Stimulated activated CD4-positive, alpha-beta T cell treated with anti-CD3 and anti-CD28 coated beads, Interleukin-2, amount 100 ng/mL, for 4 hours (primary cell): Measurements from ENCODE around the gene E2F3.
"Not testable (repeated sequence)": the region's sequence is repeated elsewhere in the genome, so short reads cannot be mapped to it uniquely, and the experiment has no call there.

Experiments used
- DNase-seq: peaks from one replicate; pipeline ENCODE4 v3.0.0-alpha.2; 2020; ENCODE audit warnings: low read depth

Gene E2F3

DNA sequence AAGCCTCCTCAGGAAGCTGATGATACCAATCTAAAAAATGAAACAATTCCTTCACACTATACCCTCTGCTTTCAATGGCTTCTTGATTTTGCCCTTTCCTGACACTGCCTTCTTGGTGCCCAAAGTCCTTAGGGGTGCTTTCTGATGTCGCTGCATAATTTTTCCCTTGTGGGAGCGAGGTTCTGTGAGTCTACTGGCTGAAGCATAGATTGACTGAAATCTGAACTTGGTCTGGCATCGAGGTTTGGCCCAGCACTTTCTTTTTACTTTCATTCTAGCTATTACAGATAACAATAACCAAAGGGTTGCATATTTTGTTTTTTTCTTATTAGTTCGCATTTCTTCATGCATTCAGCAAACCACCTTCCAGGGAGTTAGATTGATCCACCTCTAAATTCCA, 65.8 kb downstream of the E2F3 start:
- DNase-seq = no peak

DNA sequence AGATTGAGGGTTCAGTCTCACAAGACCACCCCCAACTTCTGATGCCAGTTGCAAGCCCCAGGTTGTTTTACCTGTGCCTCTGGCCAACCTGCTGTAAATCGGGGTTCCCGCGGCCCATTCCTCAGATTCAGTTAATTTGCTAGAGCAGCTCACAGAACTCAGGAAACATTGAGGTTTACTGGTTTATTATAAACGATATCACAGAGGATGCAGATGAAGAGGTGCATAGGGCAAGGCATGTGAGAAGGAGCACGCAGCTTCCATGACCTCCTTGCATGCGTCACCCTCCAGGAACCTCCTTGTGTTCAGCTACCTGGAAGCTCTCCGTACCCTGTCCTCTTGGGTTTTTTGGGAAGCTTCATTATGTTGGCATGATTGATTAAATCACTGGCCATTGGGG, 66.5 kb downstream of the E2F3 start:
- DNase-seq = no peak

DNA sequence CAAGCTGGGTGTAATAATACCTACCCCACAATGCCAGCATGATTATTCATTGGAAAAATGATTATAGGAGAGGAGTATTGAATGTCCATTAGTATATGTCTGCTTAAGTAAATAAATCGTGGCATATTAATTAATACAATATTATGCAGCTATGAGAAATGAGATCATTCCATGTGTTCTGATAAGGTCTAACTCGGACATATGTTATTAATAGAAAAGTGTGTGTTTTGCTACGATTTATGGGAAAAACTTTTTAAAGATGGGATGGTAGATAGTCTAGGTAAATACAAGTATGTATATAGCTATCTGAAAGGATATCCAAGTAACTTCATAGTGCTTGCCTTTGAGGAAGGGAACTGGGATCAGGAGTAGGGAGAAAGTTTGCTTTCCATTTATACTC, 71.1 kb downstream of the E2F3 start:
- DNase-seq = no peak

DNA sequence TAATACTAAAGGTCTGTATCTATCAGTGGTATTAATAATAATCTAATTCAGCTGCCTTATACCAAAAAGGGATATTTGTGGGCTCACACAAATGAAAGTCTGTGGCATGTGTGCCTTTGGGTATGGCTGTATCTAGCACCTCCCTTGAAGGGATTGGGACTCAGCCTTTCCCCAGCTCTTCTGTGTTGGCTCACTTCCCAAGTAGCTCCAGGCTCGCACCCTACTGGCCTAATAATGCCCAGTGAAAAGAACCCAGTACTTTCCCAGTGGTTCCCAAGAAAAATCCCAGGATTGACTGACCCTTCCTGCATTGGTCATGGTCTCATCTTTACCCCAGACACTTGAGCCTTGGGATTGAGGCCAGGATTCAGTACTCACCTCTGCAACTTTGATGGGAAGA, 71.8 kb downstream of the E2F3 start:
- DNase-seq = no peak

DNA sequence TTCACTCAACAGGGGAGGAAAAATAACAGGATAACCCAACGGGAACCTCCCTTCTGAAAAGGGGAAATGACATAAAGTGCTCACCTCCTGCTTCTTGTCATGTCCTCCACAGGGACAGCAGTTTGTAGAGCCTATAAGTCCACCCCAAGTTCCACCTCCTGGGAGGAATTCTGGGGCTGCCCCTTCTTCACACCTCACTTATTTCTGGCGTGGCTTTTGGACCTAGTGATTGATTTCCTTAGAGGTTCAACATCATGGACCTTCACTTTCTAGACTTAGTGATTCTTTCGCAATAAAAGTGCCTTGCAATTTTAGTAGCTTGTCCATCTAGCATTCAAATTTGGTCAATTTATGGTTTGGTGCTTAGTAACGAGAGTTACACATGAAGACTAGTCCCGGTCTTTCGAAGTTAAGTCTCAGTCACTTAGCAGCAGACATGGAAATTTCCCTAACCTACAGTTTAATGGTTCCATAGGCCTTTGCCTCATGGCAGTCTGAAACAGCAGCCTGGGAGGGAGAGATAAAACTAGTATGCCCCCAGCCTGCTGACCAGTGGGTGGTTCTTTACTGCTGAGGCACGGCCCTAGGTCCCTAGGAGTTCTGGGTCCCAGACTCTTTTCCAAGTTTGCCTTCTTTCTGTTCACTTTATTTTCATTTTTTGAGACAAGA, 73.3 kb downstream of the E2F3 start:
- DNase-seq = no peak

DNA sequence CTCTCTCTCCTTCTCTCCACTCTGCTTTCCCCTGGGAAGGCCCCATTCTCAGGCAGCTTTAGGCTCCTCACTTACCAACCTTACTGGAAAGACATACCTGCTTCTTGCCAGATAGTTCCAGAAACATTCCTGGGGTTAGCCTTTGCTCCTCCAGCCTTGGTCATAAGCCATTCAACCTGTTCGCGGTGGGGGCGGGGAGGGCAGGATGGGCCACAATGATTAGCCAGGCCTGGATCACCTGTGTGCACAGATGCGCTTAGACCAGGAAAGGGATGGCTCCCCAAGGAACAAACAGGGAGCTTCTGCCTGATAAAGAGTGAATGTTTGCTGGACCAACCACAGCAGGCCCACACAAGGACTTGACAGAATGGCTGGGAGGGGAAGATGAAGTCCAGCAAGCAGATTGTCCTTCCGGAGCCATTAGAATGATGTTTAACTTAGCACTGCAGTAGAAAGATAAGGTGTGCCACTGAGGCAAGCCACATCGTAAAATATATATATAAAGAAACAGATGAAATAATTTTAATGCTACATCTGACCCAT, 74.9 kb downstream of the E2F3 start:
- no peak for DNase-seq

DNA sequence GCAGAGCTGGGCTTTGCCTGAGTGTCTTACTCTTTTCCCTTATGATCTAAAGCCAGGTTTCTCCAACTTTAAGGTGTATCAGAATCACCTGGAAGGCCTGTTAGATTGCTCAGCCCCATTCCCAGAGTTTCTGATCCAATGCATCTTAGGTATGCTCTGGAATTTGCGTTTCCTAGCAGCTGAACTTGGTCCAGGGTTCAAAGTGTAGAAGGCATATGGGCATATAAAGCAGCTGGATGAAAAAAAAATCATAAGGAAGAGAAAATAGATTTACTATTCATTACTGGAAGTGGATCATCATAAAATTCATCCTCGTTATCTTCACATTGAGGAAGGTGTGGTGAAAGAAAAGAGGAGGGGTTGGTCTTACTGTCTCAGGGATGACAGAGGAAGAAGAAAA, 75.8 kb downstream of the E2F3 start:
- DNase-seq = no peak

DNA sequence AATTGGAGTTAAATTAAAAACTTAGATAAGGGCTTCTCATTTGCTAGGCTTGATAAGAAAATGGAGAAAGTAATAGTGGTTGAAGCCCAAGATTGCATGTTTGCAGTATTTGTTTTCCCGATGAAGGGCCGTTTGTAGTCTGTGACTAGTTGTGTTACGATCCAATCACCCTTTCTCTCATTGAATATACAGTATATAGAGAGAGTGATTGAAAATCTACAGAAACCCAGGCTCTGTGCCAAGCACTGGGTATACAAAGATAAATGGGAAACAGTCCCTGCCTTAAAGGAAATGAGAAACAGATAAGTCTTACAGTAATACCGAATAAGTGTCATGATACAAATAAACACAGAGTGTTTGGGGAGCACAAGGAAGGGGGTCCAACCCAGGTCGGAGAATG, 77.4 kb downstream of the E2F3 start:
- DNase-seq = no peak

DNA sequence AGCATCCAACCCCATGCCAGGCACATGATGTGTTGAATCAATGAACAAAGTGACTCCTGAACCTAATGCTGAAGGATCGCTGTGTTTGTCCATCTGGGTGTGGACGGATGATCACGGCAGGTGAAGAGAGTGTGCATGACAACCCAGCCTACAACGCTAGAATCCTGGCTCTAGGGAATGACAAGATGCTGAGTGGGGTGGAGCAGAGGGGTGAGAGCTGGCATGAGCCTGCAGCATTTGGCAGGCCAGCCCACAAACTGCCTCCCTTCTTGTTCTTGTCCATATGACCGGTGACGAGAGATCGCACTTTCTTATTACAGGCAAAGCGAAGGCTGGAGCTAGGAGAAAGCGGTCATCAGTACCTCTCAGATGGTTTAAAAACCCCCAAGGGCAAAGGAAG, 77.8 kb downstream of the E2F3 start:
- DNase-seq = no peak

DNA sequence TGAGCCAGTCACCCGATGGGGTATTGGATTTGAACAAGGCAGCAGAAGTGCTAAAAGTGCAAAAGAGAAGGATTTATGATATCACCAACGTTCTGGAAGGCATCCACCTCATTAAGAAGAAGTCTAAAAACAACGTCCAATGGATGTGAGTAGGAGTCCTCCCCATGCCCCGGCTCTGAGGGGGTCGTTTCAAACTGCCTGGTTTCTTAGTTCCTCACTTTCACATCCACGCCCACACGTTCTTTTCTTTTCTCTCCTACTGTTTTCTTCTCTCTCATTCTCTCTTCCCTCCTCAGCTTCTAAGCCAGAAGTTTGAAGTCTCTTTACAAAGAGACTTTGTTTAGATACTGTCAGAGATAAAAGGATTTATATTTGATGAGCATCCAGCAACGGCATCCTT, 79.6 kb downstream of the E2F3 start:
- no peak for DNase-seq

DNA sequence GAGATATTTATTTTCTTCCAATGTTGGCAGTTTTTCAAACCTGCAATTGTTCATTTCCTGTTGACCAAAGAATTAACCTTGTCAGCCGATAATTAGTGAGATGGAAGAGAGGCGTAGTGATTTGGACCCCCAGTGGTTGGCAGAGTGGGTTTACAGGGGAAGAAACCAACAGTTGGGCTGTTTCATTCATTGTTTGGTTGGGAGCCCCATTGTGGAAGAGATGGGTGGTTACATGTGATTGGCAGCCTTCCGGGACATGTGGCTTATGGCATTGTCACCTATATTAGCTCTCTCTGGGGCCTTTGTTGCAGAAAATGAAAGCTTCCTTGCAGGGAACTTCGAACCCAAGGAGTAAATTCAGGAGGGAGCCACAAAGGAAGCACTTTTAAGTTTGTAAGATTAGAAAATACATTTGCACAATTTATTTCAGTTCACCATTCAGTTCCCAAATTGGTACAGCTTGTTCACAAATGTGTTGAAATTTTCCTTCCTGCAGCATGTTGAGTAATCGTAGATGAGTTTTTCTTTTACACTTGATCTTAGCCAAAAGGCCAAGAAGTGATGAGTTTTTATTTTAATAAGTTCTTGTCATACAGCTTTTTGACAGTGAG, 82.3 kb downstream of the E2F3 start:
- DNase-seq = no peak

DNA sequence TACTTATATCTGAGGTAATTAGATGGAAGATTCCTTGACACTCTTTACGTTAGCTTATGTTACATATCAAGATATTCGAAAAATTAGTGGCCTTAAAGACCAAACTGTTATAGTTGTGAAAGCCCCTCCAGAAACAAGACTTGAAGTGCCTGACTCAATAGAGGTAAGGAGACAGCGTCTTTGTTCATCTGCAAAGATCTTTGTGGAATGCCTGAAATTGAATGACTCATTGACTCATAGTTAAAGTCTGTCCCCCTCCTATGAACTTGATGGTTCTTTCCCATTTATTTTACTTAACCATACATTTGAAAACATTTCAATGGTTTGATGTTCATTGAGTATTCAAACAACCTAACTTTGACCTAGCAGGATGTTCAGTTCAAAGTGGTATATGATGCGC, 85.0 kb downstream of the E2F3 start:
- no peak for DNase-seq

DNA sequence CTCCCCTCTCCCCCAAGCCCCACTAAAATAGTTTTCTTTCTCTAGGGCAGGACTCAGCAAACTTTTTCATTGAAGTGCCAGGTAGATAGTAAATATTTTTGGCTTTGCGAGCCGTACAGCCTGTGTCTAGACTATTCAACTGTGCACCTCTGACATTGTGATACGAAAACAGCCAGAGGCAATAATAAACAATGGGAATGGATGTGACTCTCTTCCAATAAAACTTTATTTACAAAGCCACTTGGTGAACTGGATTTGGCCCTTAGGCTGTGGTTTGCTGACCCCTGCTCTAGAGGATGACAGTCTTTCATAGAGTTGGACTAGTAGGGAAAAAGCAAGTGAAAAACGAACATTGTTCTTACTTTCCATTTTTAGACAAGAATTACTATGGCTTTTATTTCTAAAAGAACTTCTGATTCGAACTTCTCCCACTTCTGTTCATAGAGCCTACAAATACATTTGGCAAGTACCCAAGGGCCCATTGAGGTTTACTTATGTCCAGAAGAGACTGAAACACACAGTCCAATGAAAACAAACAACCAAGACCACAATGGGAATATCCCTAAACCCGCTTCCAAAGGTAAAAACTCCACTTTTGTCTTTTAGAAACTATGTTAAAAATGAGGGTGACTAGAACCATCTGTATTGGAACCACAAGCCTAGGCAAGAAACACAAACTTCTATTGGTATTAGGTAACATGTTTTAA, 86.1 kb downstream of the E2F3 start:
- DNase-seq = no peak

DNA sequence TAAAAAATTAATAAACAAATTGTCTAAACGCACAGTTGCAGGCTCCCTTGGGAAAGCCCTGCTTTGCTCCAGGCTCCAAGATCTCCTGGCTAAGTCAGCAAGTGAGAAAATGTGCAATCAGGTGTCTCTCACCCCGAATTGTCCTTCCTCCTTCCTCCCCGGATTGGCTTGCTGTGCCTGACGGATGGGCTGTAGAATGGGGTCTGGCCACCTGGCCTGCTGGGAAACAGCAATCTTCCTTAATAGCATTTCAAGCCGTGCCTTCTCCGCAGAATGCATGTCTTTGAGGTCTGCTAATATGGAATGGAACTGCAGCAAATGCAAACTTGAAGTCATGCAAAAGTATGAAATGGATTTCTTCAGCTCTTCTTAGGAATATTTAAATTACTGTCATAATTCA, 88.9 kb downstream of the E2F3 start:
- no peak for DNase-seq

DNA sequence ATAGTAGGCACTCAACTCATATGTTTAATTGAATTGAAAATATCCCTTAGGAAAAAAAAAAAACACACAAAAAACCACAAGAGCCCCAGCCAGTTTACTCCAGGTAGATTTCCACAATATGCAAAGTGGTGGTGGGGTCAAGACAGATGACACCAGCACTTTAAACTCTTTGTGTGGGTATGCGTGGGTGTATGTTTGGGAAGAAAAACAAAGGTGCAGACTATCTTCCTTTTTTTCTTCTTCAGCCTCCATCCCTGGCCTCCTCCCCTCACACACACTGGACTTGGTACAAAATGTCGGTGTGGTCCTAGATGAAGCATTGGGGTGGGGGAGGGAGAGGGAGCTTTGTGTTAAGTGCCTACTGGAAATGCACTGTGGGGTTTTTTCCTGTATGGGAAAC, 90.4 kb downstream of the E2F3 start:
- no peak for DNase-seq

DNA sequence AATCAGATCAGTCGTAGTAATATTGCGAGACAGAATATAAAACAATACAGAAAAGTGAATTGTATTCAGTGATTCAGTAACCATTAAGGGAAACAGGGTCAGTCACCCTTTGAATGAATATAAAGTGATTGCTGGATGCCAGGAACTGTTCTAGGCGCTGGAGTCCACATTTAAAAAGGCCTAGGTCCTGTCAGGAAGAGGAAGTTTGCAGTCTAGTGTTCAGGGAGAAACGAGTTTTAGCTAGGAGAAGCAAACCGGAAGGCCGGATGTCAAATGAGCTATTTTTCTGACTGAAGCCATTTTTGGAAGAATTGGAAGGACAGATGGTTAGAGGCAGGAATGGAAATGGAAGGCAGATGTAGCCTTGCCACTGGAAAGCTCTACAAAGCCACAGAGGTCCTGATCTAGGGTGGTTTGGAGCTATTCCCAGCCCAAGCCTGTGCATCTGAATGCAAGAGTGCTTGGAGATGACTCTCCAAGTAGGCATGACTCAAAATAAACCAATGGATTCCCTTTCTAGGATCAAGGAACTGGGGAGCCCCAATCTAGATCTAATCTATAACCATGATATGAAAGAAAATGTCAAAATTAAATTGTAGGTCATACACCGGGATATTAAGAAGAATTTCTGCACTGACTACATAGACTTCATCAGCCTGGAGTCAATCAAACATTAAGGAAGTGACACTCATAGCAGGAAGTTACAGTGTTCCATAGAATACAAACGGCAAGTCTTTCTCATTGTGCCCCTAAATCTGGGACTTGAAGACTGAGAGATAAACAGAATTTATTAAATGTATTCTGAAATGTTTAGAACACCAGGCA, 95.7 kb downstream of the E2F3 start:
- no peak for DNase-seq

DNA sequence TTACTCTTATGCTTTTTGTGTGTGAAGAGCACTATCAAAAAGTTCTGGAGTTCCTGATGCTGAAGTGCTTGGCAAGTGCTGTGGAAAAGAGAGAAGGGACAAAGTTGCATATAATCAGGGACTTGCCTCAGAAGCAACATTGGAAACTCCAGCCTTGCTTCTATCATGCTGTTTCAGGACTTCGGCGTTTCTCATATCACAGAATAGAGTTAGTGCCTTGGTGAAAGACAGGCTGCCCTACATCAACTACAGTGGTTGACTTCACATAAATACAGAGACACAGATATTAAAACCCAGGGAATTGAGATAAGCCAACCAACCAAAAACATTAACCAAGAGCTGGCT, 96.3 kb downstream of the E2F3 start:
- no peak for DNase-seq

DNA sequence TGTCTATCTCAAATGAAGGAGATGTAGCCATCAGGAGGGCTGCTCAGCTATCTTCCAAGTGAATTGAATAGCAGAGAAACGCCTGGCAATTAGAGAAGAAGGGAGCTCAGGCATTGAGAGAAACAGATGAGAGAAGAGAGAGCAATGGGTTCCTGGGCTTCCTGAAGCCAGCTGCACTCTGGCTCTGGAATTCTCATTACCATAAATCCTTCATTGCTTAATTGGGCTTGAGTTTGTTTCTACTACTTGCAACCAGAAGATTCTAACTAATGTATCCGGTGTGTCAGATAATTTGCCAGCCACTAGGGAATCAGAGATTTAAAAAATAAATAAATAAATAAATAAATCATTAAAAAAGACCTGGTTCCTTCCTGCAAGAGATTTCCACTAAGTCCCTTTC, 107.5 kb downstream of the E2F3 start:
- no peak for DNase-seq

DNA sequence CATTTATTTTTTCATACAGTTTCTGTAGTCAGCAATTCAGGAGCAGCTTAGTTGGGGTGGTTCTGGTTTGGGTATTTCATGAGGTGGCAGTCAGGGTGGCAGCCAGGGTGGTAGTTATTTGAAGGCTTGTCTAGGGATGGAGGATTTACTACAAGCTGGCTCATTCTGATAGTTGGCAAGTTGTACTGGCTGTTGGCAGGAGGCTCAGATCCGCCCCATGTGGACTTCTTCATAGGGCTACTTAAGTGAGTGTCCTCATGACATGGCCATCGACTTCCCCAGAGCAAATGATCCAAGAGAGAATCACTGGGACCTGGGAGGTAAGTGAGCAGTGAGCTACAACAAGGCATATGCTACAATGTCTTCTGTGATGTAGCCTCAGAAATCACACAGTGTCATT, 110.2 kb downstream of the E2F3 start:
- DNase-seq = no peak

DNA sequence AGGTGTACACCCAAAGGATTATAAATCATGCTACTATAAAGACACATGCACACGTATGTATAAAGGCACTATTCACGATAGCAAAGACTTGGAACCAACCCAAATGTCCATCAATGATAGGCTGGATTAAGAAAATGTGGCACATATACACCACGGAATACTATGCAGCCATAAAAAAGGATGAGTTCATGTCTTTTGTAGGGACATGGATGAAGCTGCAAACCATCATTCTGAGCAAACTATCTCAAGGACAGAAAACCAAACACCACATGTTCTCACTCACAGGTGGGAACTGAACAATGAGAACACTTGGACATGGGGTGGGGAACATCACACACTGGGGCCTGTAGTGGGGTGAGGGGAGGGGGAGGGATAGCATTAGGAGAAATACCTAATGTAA, 123.5 kb downstream of the E2F3 start:
- not testable (repeated sequence) for DNase-seq

DNA sequence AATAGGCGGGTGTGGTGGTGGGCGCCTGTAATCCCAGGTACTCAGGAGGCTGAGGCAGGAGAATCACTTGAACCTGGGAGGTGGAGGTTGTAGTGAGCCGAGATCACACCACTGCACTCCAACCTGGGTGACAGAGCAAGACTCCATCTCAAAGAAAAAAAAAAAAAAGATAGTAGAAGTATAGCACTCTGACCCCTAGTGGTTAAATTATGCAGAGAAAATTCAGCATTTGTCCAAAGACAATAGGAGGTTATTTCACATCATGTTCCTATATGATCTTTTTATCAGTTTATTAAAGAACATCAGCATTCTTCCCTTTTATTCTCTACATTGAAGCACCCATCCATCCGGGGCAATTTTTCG, 127.4 kb downstream of the E2F3 start:
- DNase-seq = not testable (repeated sequence)

DNA sequence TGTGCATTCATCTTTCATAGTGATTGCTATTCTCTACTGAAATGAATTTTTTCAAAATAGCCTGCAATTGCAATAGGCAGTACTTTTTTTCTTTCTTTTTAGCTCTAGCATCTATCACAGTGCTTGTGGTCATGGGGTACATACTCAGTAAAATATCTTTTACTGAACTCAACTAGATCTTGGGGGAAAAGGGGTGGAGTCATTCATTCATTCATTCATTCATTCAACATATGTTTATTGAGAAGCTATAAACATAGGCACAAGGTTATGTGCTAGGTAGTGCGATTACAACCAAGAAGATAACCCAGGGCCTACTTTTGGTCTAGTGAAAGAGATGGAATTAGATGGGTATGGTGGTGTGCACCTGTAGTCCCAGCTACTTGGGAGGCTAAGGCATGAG, 131.2 kb downstream of the E2F3 start:
- DNase-seq = no peak
